HepG2 (cell line): ENCODE measurements around the gene KEL. TPM values are rescaled to one million over a fixed set of nuclear protein-coding genes. Genes with fewer than 3 reads are reported as not detected.

ENCODE experiments used
- ATAC-seq: fragments of 200-7000 bp; cut with Tn5 transposase; 3 replicates; pipeline ENCODE4 v1.9.1; 2020; ENCODE audit warnings: mild to moderate bottlenecking, moderate library complexity
- BruUV-seq: library from RNA; stranded (reverse); fragments of 400-500 nt; replicated peaks from 2 replicates; lab custom pipeline; 2021; lab: Mats Ljungman, UMichigan
- CTCF ChIA-PET: fragments of 300-600 bp; formaldehyde crosslinking; extraction: SDS; loops from one replicate; lab custom pipeline; 2021; ENCODE audit warnings: low total read pairs, inconsistent platforms, low intra/inter-chr PET ratio; lab: Yijun Ruan, JAX
- POLR2A ChIA-PET: fragments of 350-600 bp; sonication (Branson Sonifier 250); formaldehyde crosslinking; loops from one replicate; lab custom pipeline; 2020; ENCODE audit warnings: antibody characterized with exemption, inconsistent platforms; lab: Yijun Ruan, JAX
- DNase-seq: peaks from one replicate; pipeline ENCODE4 v3.0.0-alpha.2; 2015; ENCODE audit warnings: low spot score
- FAIRE-seq: peaks from 3 replicates; lab custom pipeline; 2011; peaks lifted over from hg19 to GRCh38; lab: Jason Lieb, UNC
- H2AFZ ChIP-seq: one replicate; pipeline ENCODE4 v1.6.1; 2011; ENCODE audit warnings: low read length, inconsistent platforms
- H3K27ac ChIP-seq: fragments of 300-600 bp; 3 replicates; pipeline ENCODE4 v1.8.0; 2011; ENCODE audit warnings: mixed run types, mild to moderate bottlenecking, mixed read lengths, low read length, inconsistent platforms; ENCODE audit not compliant: insufficient read depth; ENCODE audit errors: extremely low read length
- H3K27me3 ChIP-seq, 2 experiments: fragments of 200-600 bp in 1 of 2; 2 replicates in 1 of 2; 3 replicates in 1 of 2; pipeline versions ENCODE4 v1.6.0 to v1.8.0; 2011; ENCODE audit warnings: low read length in 2 of 2, mild to moderate bottlenecking in 2 of 2, moderate library complexity in 2 of 2, inconsistent platforms in 1 of 2; ENCODE audit not compliant: insufficient read depth in 2 of 2, control insufficient read depth in 1 of 2
- H3K36me3 ChIP-seq, 2 experiments: fragments of 200-600 bp in 1 of 2; replicated peaks in 1 of 2; 2 replicates in 1 of 2; 3 replicates in 1 of 2; pipeline versions ENCODE4 v1.5.1 to v1.8.0; 2011; ENCODE audit warnings: low read length in 2 of 2, inconsistent platforms in 1 of 2; ENCODE audit not compliant: insufficient read depth in 2 of 2, control insufficient read depth in 1 of 2
- H3K4me1 ChIP-seq: 2 replicates; pipeline ENCODE4 v1.5.1; 2012; ENCODE audit warnings: low read length, inconsistent platforms; ENCODE audit not compliant: insufficient read depth
- H3K4me2 ChIP-seq: 2 replicates; pipeline ENCODE4 v1.6.0; 2011; ENCODE audit warnings: low read depth, low read length, inconsistent platforms
- H3K4me3 ChIP-seq, 3 experiments: fragments of 200-600 bp in 1 of 3; sonication (generic), shearing (Covaris generic) in 1 of 3; replicated peaks in 1 of 3; 2 replicates each; pipeline ENCODE4 v1.5.1; 2011 to 2016; ENCODE audit warnings: low read length in 3 of 3, inconsistent platforms in 2 of 3, low read depth in 2 of 3, mild to moderate bottlenecking in 2 of 3, control low read depth in 1 of 3, mixed read lengths in 1 of 3; ENCODE audit not compliant: insufficient read depth in 1 of 3
- H3K79me2 ChIP-seq: one replicate; pipeline ENCODE4 v1.6.1; 2011; ENCODE audit warnings: low read length, inconsistent platforms; ENCODE audit not compliant: insufficient read depth
- H3K9ac ChIP-seq: 2 replicates; pipeline ENCODE4 v1.6.0; 2011; ENCODE audit warnings: mild to moderate bottlenecking, low read depth, low read length, inconsistent platforms; ENCODE audit not compliant: insufficient read depth
- H3K9me3 ChIP-seq: 2 replicates; pipeline ENCODE4 v1.5.1; 2012; ENCODE audit warnings: mild to moderate bottlenecking, low read length
- H4K20me1 ChIP-seq: 2 replicates; pipeline ENCODE4 v1.6.0; 2011; ENCODE audit warnings: inconsistent platforms, mild to moderate bottlenecking, low read length, moderate library complexity; ENCODE audit not compliant: insufficient read depth
- CEBPG ChIP-seq: IDR thresholded peaks from 2 replicates; pipeline ENCODE4 v1.6.1; 2016
- SMARCC2 ChIP-seq: fragments of 450-650 bp; IDR thresholded peaks from 2 replicates; pipeline ENCODE4 v1.6.1; 2017; ENCODE audit warnings: antibody characterized with exemption, mild to moderate bottlenecking
- TBX2 ChIP-seq: sonication (generic); formaldehyde crosslinking; IDR thresholded peaks from 2 replicates; pipeline ENCODE4 v1.5.0; 2020; ENCODE audit warnings: missing genetic modification reagents, mild to moderate bottlenecking, borderline replicate concordance
- TEAD2 ChIP-seq: sonication (generic); formaldehyde crosslinking; IDR thresholded peaks from 2 replicates; pipeline ENCODE4 v1.9.0; 2021; ENCODE audit warnings: missing genetic modification reagents
- ZFP36L2 ChIP-seq: sonication (generic); formaldehyde crosslinking; IDR thresholded peaks from 2 replicates; pipeline ENCODE4 v1.4.0; 2020; ENCODE audit warnings: missing genetic modification reagents
- ZFP41 ChIP-seq: sonication (generic); formaldehyde crosslinking; IDR thresholded peaks from 2 replicates; pipeline ENCODE4 v1.4.0; 2020; ENCODE audit warnings: mild to moderate bottlenecking, missing genetic modification reagents, borderline replicate concordance
- ZNF781 ChIP-seq: sonication (generic); formaldehyde crosslinking; IDR thresholded peaks from 2 replicates; pipeline ENCODE4 v1.5.1; 2020; ENCODE audit warnings: borderline replicate concordance, mild to moderate bottlenecking, missing genetic modification reagents; ENCODE audit errors: not compliant biosample characterization
- ZNF792 ChIP-seq: IDR thresholded peaks from 2 replicates; pipeline ENCODE4 v1.6.1; 2016
- WGBS: methylation state at CpG from one replicate; pipeline ENCODE4 v1.1.6; 2017; ENCODE audit warnings: low lambda C conversion rate; 5-methylcytosine and 5-hydroxymethylcytosine counted together
- in situ Hi-C: cut with HindIII; loops from 2 replicates; pipeline ENCODE4 v1.10.0; 2017; ENCODE audit warnings: low pct_unique_long_range_greater_than_20kb; ENCODE audit not compliant: extremely low pct_ligation_motif_present
- intact Hi-C: fragments of 100-400 bp; cut with micrococcal nuclease; formaldehyde crosslinking; loops from one replicate; pipeline ENCODE4 v1.10.0; 2022; ENCODE audit not compliant: unreplicated experiment
- polyA plus RNA-seq, 8 experiments: library from polyadenylated mRNA; depleted of rRNA in 3 of 8; stranded (reverse) in 7 of 8; unstranded in 1 of 8; fragments of >200 nt; fragmentation: Illumina TruSeq in 4 of 8; extraction: Trizol in 4 of 8; gene quantifications; 2 replicates each; pipeline versions ENCODE4 v1.2.1 to v1.2.3, GENCODE V29; 2011 to 2016; ENCODE audit warnings: low read depth in 4 of 8, missing spikeins in 1 of 8, mixed read lengths in 1 of 8; ENCODE audit not compliant: insufficient read depth in 1 of 8
- total RNA-seq, 5 experiments: library from RNA; depleted of rRNA; stranded (reverse); fragments of >200 nt; fragmentation: Illumina TruSeq; extraction: Trizol; gene quantifications; 2 replicates each; pipeline ENCODE4 v1.2.3, GENCODE V29; 2016; ENCODE audit warnings: low read depth in 1 of 5
- TF ChIP-seq, protein P1 (sequence below): sonication (generic); formaldehyde crosslinking; IDR thresholded peaks from 2 replicates; pipeline ENCODE4 v1.5.0; 2020; ENCODE audit warnings: mild to moderate bottlenecking, missing genetic modification reagents
- TF ChIP-seq, protein P2 (sequence below): sonication (generic); formaldehyde crosslinking; IDR thresholded peaks from 2 replicates; pipeline ENCODE4 v1.4.0; 2020; ENCODE audit warnings: missing genetic modification reagents, borderline replicate concordance
- TF ChIP-seq, protein P3 (sequence below): sonication (generic); formaldehyde crosslinking; IDR thresholded peaks from 2 replicates; pipeline ENCODE4 v1.5.0; 2020; ENCODE audit warnings: missing genetic modification reagents, mild to moderate bottlenecking, borderline replicate concordance
- TF ChIP-seq, protein P4 (sequence below): sonication (generic); formaldehyde crosslinking; IDR thresholded peaks from 2 replicates; pipeline ENCODE4; 2020; ENCODE audit warnings: missing genetic modification reagents, mild to moderate bottlenecking, borderline replicate concordance
- TF ChIP-seq, protein P5 (sequence below): sonication (generic); formaldehyde crosslinking; IDR thresholded peaks from 2 replicates; pipeline ENCODE4 v1.4.0; 2020; ENCODE audit warnings: mild to moderate bottlenecking, missing genetic modification reagents

Gene KEL
- total and polyA plus RNA-seq, 2 of the 13 experiments (the other 11 are each of a cell fraction or from before 2014, with no cell fraction given) = 0.03 TPM; not detected in 1

DNA sequence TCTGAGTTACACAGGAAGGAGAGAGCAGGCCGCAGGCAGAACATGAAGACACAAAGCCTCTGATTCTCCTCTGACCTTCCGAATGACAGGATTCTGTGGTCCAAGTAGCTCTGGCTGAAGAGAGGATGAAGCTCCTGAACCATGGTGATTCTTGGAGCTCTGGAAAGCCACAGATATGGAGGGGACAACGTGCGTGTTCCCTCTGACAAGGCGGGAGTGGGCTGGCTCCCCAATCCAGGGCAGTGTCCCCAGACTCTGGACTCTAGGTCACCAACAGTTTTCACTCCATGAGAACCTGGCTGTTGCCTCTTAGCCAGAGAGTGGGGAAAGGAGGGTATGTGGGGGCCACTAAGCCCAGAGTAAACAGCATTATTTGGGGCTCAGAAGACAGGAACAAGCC lies 69.2 kb downstream of the KEL start:
- intact Hi-C loops = no loop called here
- H2AFZ ChIP-seq = no peak overlapping the region
- CTCF ChIA-PET = no interaction called here
- H3K9ac ChIP-seq = no peak overlapping the region
- no TSS peak for BruUV-seq
- no peak overlapping the region for H3K27ac ChIP-seq
- ATAC-seq (no peak), DNase-seq (no peak), FAIRE-seq (no peak)
- in situ Hi-C loops = no loop called here
- no peaks in the 10 kb centered on the region for H4K20me1 ChIP-seq
- no peaks in the 10 kb centered on the region; a peak in 1 of 5 replicates for H3K27me3 ChIP-seq
- H3K9me3 ChIP-seq = no peaks in the 10 kb centered on the region
- H3K4me1 ChIP-seq = no peaks in the 10 kb centered on the region
- POLR2A ChIA-PET = no interaction called here
- no peak overlapping the region for H3K4me2 ChIP-seq
- no peaks in the 10 kb centered on the region for H3K36me3 ChIP-seq
- H3K4me3 ChIP-seq = no peak overlapping the region
- WGBS = 0% methylated on average over 1 of the region's 5 CpGs
- TF ChIP-seq, protein P1, sequence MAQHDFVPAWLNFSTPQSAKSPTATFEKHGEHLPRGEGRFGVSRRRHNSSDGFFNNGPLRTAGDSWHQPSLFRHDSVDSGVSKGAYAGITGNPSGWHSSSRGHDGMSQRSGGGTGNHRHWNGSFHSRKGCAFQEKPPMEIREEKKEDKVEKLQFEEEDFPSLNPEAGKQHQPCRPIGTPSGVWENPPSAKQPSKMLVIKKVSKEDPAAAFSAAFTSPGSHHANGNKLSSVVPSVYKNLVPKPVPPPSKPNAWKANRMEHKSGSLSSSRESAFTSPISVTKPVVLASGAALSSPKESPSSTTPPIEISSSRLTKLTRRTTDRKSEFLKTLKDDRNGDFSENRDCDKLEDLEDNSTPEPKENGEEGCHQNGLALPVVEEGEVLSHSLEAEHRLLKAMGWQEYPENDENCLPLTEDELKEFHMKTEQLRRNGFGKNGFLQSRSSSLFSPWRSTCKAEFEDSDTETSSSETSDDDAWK (CRISPR knock-in tag) = no peak
- TF ChIP-seq TEAD2 (CRISPR knock-in tag) (no peak), ZFP41 (no peak), ZFP36L2 (CRISPR knock-in tag) (no peak), TBX2 (CRISPR knock-in tag) (no peak), SMARCC2 (no peak), ZNF781 (CRISPR knock-in tag) (no peak), CEBPG (CRISPR knock-in tag) (no peak), ZNF792 (CRISPR knock-in tag) (no peak)
- TF ChIP-seq, protein P2, sequence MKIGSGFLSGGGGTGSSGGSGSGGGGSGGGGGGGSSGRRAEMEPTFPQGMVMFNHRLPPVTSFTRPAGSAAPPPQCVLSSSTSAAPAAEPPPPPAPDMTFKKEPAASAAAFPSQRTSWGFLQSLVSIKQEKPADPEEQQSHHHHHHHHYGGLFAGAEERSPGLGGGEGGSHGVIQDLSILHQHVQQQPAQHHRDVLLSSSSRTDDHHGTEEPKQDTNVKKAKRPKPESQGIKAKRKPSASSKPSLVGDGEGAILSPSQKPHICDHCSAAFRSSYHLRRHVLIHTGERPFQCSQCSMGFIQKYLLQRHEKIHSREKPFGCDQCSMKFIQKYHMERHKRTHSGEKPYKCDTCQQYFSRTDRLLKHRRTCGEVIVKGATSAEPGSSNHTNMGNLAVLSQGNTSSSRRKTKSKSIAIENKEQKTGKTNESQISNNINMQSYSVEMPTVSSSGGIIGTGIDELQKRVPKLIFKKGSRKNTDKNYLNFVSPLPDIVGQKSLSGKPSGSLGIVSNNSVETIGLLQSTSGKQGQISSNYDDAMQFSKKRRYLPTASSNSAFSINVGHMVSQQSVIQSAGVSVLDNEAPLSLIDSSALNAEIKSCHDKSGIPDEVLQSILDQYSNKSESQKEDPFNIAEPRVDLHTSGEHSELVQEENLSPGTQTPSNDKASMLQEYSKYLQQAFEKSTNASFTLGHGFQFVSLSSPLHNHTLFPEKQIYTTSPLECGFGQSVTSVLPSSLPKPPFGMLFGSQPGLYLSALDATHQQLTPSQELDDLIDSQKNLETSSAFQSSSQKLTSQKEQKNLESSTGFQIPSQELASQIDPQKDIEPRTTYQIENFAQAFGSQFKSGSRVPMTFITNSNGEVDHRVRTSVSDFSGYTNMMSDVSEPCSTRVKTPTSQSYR (CRISPR knock-in tag) = no peak
- TF ChIP-seq, protein P3, sequence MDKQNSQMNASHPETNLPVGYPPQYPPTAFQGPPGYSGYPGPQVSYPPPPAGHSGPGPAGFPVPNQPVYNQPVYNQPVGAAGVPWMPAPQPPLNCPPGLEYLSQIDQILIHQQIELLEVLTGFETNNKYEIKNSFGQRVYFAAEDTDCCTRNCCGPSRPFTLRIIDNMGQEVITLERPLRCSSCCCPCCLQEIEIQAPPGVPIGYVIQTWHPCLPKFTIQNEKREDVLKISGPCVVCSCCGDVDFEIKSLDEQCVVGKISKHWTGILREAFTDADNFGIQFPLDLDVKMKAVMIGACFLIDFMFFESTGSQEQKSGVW = no peak
- TF ChIP-seq, protein P4, sequence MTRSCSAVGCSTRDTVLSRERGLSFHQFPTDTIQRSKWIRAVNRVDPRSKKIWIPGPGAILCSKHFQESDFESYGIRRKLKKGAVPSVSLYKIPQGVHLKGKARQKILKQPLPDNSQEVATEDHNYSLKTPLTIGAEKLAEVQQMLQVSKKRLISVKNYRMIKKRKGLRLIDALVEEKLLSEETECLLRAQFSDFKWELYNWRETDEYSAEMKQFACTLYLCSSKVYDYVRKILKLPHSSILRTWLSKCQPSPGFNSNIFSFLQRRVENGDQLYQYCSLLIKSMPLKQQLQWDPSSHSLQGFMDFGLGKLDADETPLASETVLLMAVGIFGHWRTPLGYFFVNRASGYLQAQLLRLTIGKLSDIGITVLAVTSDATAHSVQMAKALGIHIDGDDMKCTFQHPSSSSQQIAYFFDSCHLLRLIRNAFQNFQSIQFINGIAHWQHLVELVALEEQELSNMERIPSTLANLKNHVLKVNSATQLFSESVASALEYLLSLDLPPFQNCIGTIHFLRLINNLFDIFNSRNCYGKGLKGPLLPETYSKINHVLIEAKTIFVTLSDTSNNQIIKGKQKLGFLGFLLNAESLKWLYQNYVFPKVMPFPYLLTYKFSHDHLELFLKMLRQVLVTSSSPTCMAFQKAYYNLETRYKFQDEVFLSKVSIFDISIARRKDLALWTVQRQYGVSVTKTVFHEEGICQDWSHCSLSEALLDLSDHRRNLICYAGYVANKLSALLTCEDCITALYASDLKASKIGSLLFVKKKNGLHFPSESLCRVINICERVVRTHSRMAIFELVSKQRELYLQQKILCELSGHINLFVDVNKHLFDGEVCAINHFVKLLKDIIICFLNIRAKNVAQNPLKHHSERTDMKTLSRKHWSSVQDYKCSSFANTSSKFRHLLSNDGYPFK = no peak
- TF ChIP-seq, protein P5, sequence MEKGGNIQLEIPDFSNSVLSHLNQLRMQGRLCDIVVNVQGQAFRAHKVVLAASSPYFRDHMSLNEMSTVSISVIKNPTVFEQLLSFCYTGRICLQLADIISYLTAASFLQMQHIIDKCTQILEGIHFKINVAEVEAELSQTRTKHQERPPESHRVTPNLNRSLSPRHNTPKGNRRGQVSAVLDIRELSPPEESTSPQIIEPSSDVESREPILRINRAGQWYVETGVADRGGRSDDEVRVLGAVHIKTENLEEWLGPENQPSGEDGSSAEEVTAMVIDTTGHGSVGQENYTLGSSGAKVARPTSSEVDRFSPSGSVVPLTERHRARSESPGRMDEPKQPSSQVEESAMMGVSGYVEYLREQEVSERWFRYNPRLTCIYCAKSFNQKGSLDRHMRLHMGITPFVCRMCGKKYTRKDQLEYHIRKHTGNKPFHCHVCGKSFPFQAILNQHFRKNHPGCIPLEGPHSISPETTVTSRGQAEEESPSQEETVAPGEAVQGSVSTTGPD (CRISPR knock-in tag) = no peak
- no peaks in the 10 kb centered on the region for H3K79me2 ChIP-seq
